GM19025 (cell line): ENCODE data around the gene SNAPC2.
A peak's percentile ranks its signal among the peaks of the same experiment; 100 is the strongest.
"Not testable (repeated sequence)": the region's sequence is repeated elsewhere in the genome, so short reads cannot be mapped to it uniquely, and the experiment has no call there.

Experiments
- ATAC-seq: cut with Tn5 transposase; IDR thresholded peaks from one replicate; pipeline ENCODE4 v1.9.1; 2021; ENCODE audit warnings: mild to moderate bottlenecking, low read depth, moderate library complexity; ENCODE audit not compliant: unreplicated experiment

Gene SNAPC2

DNA sequence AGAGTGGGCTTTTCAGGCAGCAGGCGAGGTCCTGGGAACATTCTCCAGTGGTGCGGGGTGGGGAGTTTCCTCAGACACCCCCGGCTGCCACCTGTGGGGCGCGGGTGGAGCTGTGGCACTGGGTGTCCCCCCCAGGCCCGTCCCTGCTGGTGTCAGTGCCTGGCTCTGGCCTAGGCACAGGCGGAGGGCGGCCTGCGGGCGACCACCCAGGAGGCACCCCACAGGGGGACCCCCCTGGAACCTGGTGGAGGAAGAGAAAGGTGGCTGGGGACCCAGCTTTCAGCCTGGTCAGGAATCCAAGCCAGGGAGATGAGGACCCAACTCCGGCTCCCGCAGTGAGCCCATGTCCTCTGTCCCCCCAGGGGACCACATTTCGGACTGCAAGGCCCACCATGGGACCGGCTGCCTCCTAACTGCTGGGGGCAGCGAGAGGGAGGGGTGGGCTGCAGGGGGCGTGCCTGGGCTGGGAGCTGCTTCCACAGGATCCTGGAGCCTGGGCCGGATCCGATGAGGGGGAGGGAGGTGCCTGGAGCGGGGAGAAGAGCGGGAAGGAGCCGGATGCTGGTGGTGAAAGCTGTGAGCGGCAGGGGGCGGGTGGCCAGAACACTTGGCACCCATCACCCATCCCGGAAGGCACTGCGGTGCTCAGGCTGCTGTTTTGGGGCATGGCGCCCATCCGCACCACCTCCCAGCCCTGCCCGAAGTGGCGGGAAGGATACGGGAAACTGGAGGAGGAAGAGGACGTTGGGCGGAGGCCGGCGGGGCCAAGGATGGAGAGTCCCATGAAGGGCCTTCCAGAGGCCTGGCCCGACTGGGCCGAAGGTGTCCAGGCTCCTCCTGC lies 11.3 kb downstream of the SNAPC2 start:
- no peak for ATAC-seq

GRCh38 chr19:7932276-7932929 lies 12.3 kb downstream of the SNAPC2 start:
- ATAC-seq: no peak

- ATAC-seq: no peak
These were observed 12.8 kb downstream of the SNAPC2 start for GRCh38 chr19:7932930-7933300.

DNA sequence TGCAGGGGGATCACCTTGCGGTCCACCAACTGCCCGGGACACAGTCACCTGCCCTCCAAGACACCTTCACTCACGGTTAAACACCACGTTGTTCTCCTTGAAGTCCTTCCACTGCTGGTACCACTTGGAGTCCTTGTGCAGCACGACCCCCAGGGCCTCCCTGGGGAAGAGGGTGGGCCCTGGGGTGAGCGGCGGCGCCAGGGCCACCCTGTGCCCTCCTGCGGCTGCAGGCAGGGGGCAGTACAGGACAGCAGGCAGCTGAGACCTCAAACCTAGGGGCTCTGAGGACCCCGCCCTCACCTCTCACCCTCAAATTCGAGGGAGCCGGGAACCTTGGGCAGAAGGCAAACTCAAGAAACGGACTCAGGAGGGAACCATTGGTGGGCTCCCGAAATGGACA lies 13.3 kb downstream of the SNAPC2 start:
- ATAC-seq: no peak

- no peak for ATAC-seq
These were observed 13.9 kb downstream of the SNAPC2 start for GRCh38 chr19:7933828-7934725.

- ATAC-seq: no peak
These were observed 14.6 kb downstream of the SNAPC2 start for GRCh38 chr19:7934766-7935165.

DNA sequence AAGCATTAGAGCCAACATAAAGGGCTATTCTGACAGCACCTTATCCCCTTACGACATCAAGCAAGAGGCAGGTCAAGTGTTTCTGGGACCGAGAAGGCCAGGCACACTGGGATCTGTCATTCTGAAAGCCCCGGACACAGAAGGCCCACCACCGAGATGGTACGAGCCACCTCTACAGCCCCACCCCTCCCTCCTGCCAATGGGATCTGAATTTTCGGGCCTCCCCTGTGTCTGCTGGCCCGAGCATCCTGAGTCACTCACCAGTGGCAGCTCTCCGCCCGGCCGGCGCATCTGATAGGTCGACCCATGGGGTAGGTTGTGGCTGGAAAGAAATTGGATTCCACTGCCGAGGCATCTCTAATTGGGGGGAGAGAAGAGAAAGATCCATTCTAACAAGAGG lies 20.7 kb downstream of the SNAPC2 start:
- no peak for ATAC-seq

DNA sequence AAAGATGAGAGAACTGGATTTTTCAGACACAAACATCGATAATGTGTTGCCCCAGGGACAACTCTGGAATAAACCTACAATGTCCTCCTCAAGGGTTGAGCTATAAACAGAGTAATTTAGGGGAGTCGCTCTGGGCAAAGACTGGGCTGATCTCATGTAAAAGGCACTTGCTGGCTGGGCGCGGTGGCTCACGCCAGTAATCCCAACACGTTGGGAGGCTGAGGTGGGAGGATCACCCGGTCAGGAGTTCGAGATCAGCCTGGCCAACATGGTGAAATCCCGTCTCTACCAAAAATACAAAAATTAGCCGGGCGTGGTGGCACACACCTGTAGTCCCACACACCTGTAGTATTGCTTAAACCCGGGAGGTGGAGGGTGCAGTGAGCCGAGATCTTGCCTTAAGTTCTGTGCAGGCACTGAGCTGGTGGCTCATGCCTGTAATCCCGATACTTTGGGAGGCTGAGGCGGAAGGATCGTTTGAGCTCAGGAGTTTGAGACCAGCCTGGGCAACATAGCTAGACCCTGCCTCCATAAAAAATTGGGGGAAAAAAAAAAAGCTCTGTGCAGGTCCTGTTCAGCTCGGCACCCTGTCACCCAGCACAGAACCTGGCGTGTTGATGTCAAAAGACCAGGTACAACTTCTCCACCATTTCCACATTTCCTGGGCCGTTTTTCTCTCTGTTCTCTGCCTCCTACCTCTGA lies 21.9 kb downstream of the SNAPC2 start:
- no peak for ATAC-seq

DNA sequence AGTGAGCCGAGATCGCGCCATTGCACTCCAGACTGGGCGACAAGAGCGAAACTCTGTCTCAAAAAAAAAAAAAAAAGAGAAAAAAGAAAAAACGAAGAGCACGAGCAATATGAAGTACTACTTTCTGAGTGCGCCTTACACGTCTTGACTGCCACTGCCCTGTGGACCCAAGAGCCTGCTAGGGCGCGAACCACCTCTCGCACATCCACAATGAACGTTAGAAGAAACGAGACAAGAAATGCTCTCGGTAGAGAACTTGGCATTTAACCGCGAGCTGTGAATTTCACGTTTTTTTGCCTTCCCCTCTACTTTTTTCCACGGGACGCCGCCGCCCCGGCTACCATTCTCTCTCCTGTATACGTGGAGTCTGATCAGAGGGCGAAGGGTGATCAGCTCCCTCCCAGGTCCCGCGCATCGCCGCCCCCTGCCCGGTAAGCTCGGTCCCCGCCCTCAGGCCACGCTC lies 22.9 kb downstream of the SNAPC2 start:
- no peak for ATAC-seq

DNA sequence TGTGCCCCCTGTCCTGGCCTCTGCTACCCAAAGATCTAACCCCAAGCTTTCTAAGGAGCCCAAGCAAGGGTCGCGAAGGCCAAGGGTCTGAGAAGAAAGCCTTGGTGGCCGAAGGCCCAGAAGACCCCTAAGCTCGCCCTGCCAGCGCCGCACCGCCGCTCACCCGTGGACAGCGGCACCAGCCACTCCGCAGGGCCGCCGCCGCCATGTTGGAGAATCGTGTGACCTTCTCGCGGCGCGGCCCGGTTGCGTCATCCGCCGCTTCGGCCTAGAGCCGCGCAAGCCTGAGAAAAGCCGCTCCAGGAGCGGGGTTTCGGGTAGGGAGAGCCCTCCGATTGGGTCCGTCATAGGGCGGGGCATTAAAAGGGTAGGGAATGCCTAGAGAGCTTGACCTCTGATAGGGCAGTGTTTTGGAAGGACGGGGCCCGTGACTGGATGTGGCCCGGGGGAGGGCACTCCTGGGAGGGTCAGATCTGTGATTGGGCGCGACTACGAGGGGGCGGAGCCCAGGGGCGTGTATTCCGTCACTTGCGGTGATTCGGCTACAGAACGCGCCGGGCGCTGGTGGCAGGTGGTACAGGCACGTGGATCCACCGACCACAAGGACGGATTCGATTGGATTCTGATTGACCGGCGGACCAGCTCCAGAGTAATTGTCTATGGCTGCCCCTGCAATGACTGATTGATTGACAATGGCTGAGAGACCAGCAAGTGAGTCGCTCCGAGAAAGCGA lies 23.5 kb downstream of the SNAPC2 start, which contains the start of gene TIMM44:
TIMM44 (minus strand) TSS at position 223 of the 733 bp plus-strand sequence; CDS start at position 208, 15 bp downstream.
- peak; percentile 98 for ATAC-seq

DNA sequence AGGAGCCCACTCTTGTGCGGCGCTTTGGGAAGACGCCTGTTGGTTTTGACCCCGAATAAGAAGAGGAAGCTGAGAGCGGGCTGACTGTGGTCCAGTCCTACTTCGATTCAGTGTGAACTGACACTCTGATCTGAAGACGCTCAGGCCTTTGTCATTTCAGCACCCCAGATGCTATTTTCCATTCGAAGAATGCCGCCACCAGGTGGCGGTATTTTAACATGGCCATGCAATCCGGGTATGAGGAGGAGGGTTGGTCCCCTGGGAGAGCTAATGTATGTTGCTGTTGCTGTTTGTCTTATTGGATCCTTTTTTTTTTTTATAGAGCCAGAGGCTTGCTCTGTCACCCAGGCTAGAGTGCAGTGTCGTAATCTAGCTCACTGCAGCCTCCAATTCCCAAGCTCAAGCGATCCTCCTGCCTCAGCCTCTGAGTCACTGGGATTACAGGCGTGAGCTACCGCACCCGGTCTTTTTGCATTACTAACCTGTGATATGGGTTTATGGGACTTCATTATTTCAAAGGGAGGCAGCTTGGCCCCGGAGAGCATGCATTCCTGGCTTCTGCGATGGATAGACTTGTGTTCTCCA lies 24.1 kb downstream of the SNAPC2 start:
- no peak for ATAC-seq

DNA sequence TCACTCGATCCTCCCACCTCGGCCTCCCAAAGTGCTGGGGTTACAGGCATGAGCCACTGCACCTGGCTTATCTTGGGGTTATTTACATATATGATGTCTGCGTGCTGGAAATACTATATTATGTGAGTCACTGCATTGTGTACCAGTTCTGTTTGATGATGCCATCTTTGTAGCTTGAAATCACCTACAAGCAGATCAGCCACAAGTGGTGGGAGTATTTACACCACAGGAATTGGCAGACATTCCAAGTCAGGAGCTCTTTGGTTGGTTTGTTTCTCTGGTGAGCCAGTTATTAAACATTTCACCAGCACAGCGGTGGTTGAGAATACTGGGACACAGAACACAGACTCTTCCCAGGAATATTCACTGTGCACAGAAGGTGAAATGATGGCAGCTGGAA lies 27.8 kb downstream of the SNAPC2 start:
- no peak for ATAC-seq

DNA sequence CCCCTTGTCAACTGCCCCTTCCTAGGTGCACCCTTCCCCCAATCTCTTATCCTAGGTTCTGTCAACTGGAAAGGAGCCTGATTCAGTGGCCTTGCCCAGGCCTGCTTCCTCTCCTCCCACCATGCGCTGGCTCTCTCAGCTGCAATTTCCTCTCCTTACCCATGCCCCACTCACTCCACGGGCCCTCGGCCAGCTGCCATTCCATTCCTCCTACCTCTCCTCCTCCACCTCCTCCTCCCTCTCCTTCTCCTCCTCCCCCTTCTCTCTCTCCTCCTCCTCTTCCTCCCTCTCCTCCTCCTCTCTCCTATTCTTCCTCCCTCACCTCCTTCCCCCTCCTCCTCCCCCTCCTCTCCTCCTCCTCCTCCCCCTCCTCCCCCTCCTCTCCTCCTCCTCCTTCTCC lies 32.9 kb downstream of the SNAPC2 start:
- ATAC-seq: no peak

- no peak for ATAC-seq
These were observed 33.4 kb downstream of the SNAPC2 start for GRCh38 chr19:7953576-7953975.

GRCh38 chr19:7955696-7956095 lies 35.6 kb downstream of the SNAPC2 start:
- no peak for ATAC-seq

DNA sequence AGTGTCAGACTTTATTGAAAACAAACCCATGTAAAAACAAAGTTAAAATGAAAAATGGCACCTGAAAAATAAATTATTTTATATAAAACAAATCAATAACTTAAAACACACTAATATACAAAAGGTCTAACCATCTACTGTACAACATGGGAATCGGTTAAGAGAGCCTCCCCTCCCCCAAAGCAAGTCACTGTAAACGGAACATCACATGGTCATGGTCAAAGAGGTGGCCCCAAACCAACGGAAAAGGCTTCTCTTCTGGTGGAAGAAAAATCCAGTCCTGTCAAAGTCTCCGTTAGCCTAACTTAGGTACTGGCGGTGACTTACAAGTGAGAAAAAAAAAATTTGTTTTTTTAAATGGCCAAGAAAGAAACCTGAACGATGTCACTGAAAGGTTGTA lies 39.1 kb downstream of the SNAPC2 start:
- ATAC-seq: no peak

GRCh38 chr19:7961082-7961481 lies 40.9 kb downstream of the SNAPC2 start:
- ATAC-seq: not testable (repeated sequence)

DNA sequence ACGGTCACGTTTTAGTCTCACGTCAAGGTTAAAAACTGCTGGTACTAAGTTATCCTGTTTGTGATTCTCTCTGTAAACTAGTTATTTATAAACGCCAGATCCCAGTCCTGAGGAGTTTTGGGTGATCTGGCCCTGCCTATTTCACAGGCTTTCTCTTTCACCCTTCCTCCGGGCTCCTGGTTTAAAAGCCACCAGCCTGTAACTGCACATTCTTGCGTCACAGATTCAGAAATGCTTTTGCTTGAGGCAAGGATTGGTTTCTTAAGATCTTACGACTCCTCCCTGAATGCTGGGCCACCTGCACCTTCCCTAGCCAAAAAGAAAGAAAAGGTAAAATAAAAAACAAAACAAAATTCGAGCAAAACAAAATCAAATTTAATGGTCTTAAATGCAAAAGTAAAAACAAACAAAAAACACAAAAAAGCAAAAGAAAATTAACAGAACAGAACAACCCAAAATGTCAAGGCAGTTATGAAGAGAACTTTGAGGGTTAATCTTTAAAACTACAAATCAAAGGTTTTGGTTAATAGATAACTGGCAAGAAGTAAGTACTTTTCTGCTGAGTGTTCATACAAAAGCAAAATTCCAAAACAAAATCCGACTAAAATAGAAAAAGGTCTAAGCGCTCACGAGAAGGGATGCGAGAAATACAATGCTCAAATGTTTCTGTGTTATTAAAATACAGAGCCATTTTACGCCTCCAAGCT lies 41.9 kb downstream of the SNAPC2 start:
- ATAC-seq: no peak
